Neural cell (in vitro differentiated cells): ENCODE data around the gene SCYL1. TPM values are rescaled to one million over a fixed set of nuclear protein-coding genes. Genes with fewer than 3 reads are reported as not detected.

Experiments
- H2AFZ ChIP-seq: fragments of 200-600, 300-800 bp; sonication (generic), shearing (Covaris generic); 2 replicates; pipeline ENCODE4 v1.6.0; 2014; ENCODE audit warnings: low read depth, mild to moderate bottlenecking, antibody characterized with exemption, low read length, moderate library complexity
- H3F3A ChIP-seq: fragments of 200-600 bp; shearing (Covaris generic); 2 replicates; pipeline ENCODE4 v1.6.1; 2016; ENCODE audit warnings: mild to moderate bottlenecking, moderate library complexity, mixed read lengths, antibody characterized with exemption, low read length; ENCODE audit not compliant: insufficient read depth, poor library complexity, severe bottlenecking
- H3K27ac ChIP-seq: fragments of 200-600, 300-800 bp; sonication (generic), shearing (Covaris generic); 2 replicates; pipeline ENCODE4 v1.5.1; 2014; ENCODE audit warnings: mild to moderate bottlenecking, low read length, moderate library complexity
- H3K27me3 ChIP-seq: fragments of 300-800, 200-600 bp; sonication (generic), shearing (Covaris generic); 2 replicates; pipeline ENCODE4 v1.6.0; 2014; ENCODE audit warnings: mild to moderate bottlenecking, low read depth, low read length, moderate library complexity; ENCODE audit not compliant: insufficient read depth
- H3K36me3 ChIP-seq: fragments of 300-800, 200-600 bp; sonication (generic), shearing (Covaris generic); 2 replicates; pipeline ENCODE4 v1.5.1; 2014; ENCODE audit warnings: mild to moderate bottlenecking, antibody characterized with exemption, low read length, moderate library complexity; ENCODE audit not compliant: insufficient read depth
- H3K4me2 ChIP-seq: fragments of 300-800, 200-600 bp; sonication (generic), shearing (Covaris generic); 2 replicates; pipeline ENCODE4 v1.6.0; 2014; ENCODE audit warnings: mild to moderate bottlenecking, low read length
- H3K4me3 ChIP-seq: fragments of 300-800, 200-600 bp; sonication (generic), shearing (Covaris generic); 2 replicates; pipeline ENCODE4 v1.5.1; 2014; ENCODE audit warnings: mild to moderate bottlenecking, low read length, moderate library complexity
- H3K79me2 ChIP-seq: fragments of 200-600 bp; shearing (Covaris generic); replicated peaks from 2 replicates; pipeline ENCODE4 v1.6.0; 2014; ENCODE audit warnings: mild to moderate bottlenecking, low read length, moderate library complexity; ENCODE audit not compliant: insufficient read depth
- H3K9ac ChIP-seq: fragments of 300-800, 200-600 bp; sonication (generic), shearing (Covaris generic); 2 replicates; pipeline ENCODE4 v1.6.1; 2016; ENCODE audit warnings: mild to moderate bottlenecking, low read length, mixed read lengths
- H3K9me2 ChIP-seq: fragments of 200-600 bp; shearing (Covaris generic); 2 replicates; pipeline ENCODE4 v1.6.1; 2016; ENCODE audit warnings: mild to moderate bottlenecking, low read length, mixed read lengths; ENCODE audit not compliant: insufficient read depth
- H3K9me3 ChIP-seq: fragments of 200-600, 300-800 bp; sonication (generic), shearing (Covaris generic); 2 replicates; pipeline ENCODE4 v1.6.1; 2016; ENCODE audit warnings: mild to moderate bottlenecking, mixed run types, low read length, moderate library complexity, mixed read lengths
- H4K20me1 ChIP-seq: fragments of 200-600 bp; shearing (Covaris generic); 2 replicates; pipeline ENCODE4 v1.6.1; 2016; ENCODE audit warnings: mild to moderate bottlenecking, mixed run types; ENCODE audit not compliant: insufficient read depth
- CTCF ChIP-seq: fragments of 450-650 bp; IDR thresholded peaks from 2 replicates; pipeline ENCODE4 v1.5.1; 2014; ENCODE audit warnings: antibody characterized with exemption, mild to moderate bottlenecking, moderate library complexity; ENCODE audit not compliant: poor library complexity, severe bottlenecking
- EP300 ChIP-seq: fragments of 450-650 bp; conservative IDR thresholded peaks from 2 replicates; pipeline ENCODE4 v1.6.1; 2014; ENCODE audit warnings: antibody characterized with exemption, mild to moderate bottlenecking, moderate library complexity; ENCODE audit not compliant: poor library complexity, severe bottlenecking
- EZH2 ChIP-seq: fragments of 200-600, 300-800 bp; shearing (Covaris generic), sonication (generic); IDR thresholded peaks from 2 replicates; pipeline ENCODE4 v1.6.1; 2014; ENCODE audit warnings: antibody characterized with exemption, low read length, borderline replicate concordance, mild to moderate bottlenecking; ENCODE audit not compliant: insufficient read depth, poor library complexity, severe bottlenecking
- MXI1 ChIP-seq: fragments of 450-650 bp; conservative IDR thresholded peaks from 2 replicates; pipeline ENCODE4 v1.6.1; 2014; ENCODE audit warnings: antibody characterized with exemption, mild to moderate bottlenecking; ENCODE audit not compliant: poor library complexity, severe bottlenecking
- POLR2AphosphoS5 ChIP-seq: IDR thresholded peaks from 2 replicates; pipeline ENCODE4 v1.6.1; 2012
- RAD21 ChIP-seq: fragments of 450-650 bp; conservative IDR thresholded peaks from 2 replicates; pipeline ENCODE4 v1.6.1; 2014; ENCODE audit warnings: antibody characterized with exemption, mild to moderate bottlenecking, moderate library complexity
- REST ChIP-seq: IDR thresholded peaks from 2 replicates; pipeline ENCODE4 v1.6.1; 2012; ENCODE audit warnings: borderline replicate concordance
- SMC3 ChIP-seq: fragments of 450-650 bp; conservative IDR thresholded peaks from 2 replicates; pipeline ENCODE4 v1.6.1; 2014; ENCODE audit warnings: antibody characterized with exemption, mild to moderate bottlenecking, moderate library complexity; ENCODE audit not compliant: poor library complexity
- TAF1 ChIP-seq: IDR thresholded peaks from 2 replicates; pipeline ENCODE4 v1.6.1; 2012; ENCODE audit warnings: low read depth
- polyA plus RNA-seq: library from polyadenylated mRNA; depleted of rRNA; stranded (reverse); fragments of >200 nt; gene quantifications from 2 replicates; pipeline ENCODE4 v1.2.3, GENCODE V29; 2014

Gene SCYL1
- polyA plus RNA-seq, 1 donor from 2014 or later = 48.3 TPM

GRCh38 chr11:65565624-65566453 lies 41.0 kb downstream of the SCYL1 start:
- H4K20me1 ChIP-seq = no peaks in the 10 kb centered on the region
- no peak overlapping the region for H2AFZ ChIP-seq
- TF ChIP-seq MXI1 = no peak
- no peak for TF ChIP-seq CTCF
- TF ChIP-seq TAF1 = no peak
- TF ChIP-seq SMC3 = no peak
- no peak for TF ChIP-seq RAD21
- no peak for TF ChIP-seq REST
- no peak for TF ChIP-seq POLR2AphosphoS5
- TF ChIP-seq EZH2 = no peak
- no peak for TF ChIP-seq EP300
- no peak overlapping the region for H3K27ac ChIP-seq
- H3K27me3 ChIP-seq = no peaks in the 10 kb centered on the region
- no peak overlapping the region for H3K4me2 ChIP-seq
- H3K4me3 ChIP-seq = no peak overlapping the region
- peaks cover 9% of the 10 kb centered on the region for H3F3A ChIP-seq
- H3K36me3 ChIP-seq = no peaks in the 10 kb centered on the region
- H3K9me2 ChIP-seq = no peaks in the 10 kb centered on the region
- no peaks in the 10 kb centered on the region for H3K9me3 ChIP-seq
- no peak overlapping the region for H3K9ac ChIP-seq
- H3K79me2 ChIP-seq = peaks cover 18% of the 10 kb centered on the region

- peak overlapping the region; percentile 41 for H2AFZ ChIP-seq
- TF ChIP-seq MXI1 (no peak), TAF1 (no peak), REST (no peak), POLR2AphosphoS5 (no peak), EP300 (no peak), SMC3 (no peak), RAD21 (no peak), EZH2 (no peak), CTCF (no peak)
- peaks cover 8% of the 10 kb centered on the region for H4K20me1 ChIP-seq
- H3K9me3 ChIP-seq = no peaks in the 10 kb centered on the region
- no peaks in the 10 kb centered on the region for H3K27me3 ChIP-seq
- peaks cover 44% of the 10 kb centered on the region for H3K79me2 ChIP-seq
- H3F3A ChIP-seq = peaks cover 9% of the 10 kb centered on the region
- peak overlapping the region; percentile 91 for H3K9ac ChIP-seq
- peak overlapping the region; percentile 82 for H3K4me3 ChIP-seq
- no peaks in the 10 kb centered on the region for H3K36me3 ChIP-seq
- peak overlapping the region; percentile 95 for H3K27ac ChIP-seq
- peak overlapping the region; percentile 99 for H3K4me2 ChIP-seq
- H3K9me2 ChIP-seq = no peaks in the 10 kb centered on the region
Measured at GRCh38 chr11:65569164-65569972, 44.5 kb downstream of the SCYL1 start.
